ENCODE measurements around the gene SS18L1. TPM values are rescaled to one million over a fixed set of nuclear protein-coding genes. Genes with fewer than 3 reads are reported as not detected.

Gene SS18L1
- total and polyA plus RNA-seq, 5 experiments from 2014 or later, result 0.39 to 23.6 (median 0.58) TPM

GRCh38 chr20:62197311-62197710 lies 53.7 kb downstream of the SS18L1 start:
- no peak for DNase-seq
- no peak overlapping the region for H3K4me3 Mint-ChIP-seq
- peaks cover 0 to 63% (median 17%) of the 10 kb centered on the region in 3 donors for H3K36me3 Mint-ChIP-seq
- no peaks in the 10 kb centered on the region for H3K9me3 Mint-ChIP-seq
- H3K27ac Mint-ChIP-seq, result no peak overlapping the region
- H3K4me1 Mint-ChIP-seq, result peaks cover 3 to 16% (median 8%) of the 10 kb centered on the region in 4 donors
- no peak for ATAC-seq
- POLR2A ChIA-PET, result no interaction called here
- no peaks in the 10 kb centered on the region for H3K27me3 Mint-ChIP-seq

GRCh38 chr20:62197801-62198200 lies 54.2 kb downstream of the SS18L1 start:
- H3K9me3 Mint-ChIP-seq, result no peaks in the 10 kb centered on the region
- H3K27me3 Mint-ChIP-seq, result no peaks in the 10 kb centered on the region
- peaks cover 0 to 68% (median 17%) of the 10 kb centered on the region in 3 donors for H3K36me3 Mint-ChIP-seq
- no peak for ATAC-seq
- POLR2A ChIA-PET, result no interaction called here
- peaks cover 3 to 16% (median 8%) of the 10 kb centered on the region in 4 donors for H3K4me1 Mint-ChIP-seq
- H3K4me3 Mint-ChIP-seq, result no peak overlapping the region
- DNase-seq, result no peak
- no peak overlapping the region for H3K27ac Mint-ChIP-seq

GRCh38 chr20:62198496-62198895 lies 54.9 kb downstream of the SS18L1 start:
- ATAC-seq, result no peak
- POLR2A ChIA-PET, result no interaction called here
- Mint-ChIP-seq H3K4me1 (peaks cover 5 to 18% (median 9%) of the 10 kb centered on the region in 4 donors), H3K4me3 (no peak overlapping the region), H3K27me3 (no peaks in the 10 kb centered on the region), H3K36me3 (peaks cover 0 to 69% (median 18%) of the 10 kb centered on the region in 3 donors), H3K27ac (no peak overlapping the region), H3K9me3 (no peaks in the 10 kb centered on the region)
- DNase-seq, result no peak

DNA sequence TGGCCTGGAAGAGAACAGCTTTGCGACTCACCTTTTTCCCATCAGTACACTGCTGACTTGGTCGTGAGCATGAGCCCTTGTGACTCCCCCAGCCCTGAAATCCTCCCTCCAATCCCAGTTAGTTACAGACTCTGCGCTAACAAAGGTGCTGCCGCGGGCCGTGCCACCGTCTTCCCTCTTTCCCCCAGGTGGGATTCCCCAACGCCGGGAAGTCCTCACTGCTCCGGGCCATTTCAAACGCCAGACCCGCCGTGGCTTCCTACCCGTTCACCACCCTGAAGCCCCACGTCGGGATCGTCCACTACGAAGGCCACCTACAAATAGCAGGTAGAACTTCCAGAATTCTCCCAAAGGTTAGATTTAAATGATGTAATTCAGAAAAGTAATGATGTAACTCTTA lies 55.4 kb downstream of the SS18L1 start:
- POLR2A ChIA-PET, result no interaction called here

DNA sequence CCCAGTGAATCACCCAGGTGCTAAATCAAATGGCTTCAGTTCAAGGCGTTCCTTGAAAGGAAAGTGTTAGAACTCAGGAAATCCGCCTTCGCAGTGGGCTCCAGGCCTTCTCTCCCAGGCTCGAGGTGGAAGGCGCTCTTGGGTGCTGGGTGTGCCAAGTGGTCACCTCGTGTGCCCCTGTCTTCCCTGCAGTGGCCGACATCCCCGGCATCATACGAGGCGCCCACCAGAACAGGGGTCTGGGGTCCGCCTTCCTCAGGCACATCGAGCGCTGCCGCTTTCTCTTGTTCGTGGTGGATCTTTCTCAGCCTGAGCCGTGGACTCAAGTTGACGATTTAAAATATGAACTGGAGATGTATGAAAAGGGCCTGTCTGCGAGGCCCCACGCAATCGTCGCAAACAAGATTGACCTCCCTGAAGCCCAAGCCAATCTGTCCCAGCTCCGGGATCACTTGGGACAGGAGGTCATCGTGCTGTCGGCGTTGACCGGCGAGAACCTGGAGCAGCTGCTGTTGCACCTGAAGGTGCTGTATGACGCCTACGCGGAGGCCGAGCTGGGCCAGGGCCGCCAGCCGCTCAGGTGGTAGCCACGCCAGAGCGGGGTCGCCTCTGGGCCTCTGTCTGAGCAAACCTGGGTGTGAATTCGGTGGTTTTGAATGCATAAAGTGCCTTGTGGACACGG lies 57.1 kb downstream of the SS18L1 start:
- Mint-ChIP-seq H3K4me1 (peaks cover 2 to 6% (median 5%) of the 10 kb centered on the region in 4 donors), H3K27me3 (no peaks in the 10 kb centered on the region), H3K27ac (peak overlapping the region in 1 of 10 donors; percentile 11), H3K4me3 (no peak overlapping the region), H3K36me3 (peaks cover 0 to 62% (median 17%) of the 10 kb centered on the region in 3 donors), H3K9me3 (no peaks in the 10 kb centered on the region)
- ATAC-seq (no peak), DNase-seq (peak in 1 of 10 donors; percentile 61)
- POLR2A ChIA-PET, result no interaction called here

More for the DNA sequence above, 55.4 kb downstream of the SS18L1 start:
- Mint-ChIP-seq H3K27me3 (no peaks in the 10 kb centered on the region), H3K27ac (peak overlapping the region in 1 of 10 donors; percentile 45), H3K36me3 (peaks cover 0 to 68% (median 18%) of the 10 kb centered on the region in 3 donors), H3K4me1 (peaks cover 5 to 18% (median 9%) of the 10 kb centered on the region in 4 donors), H3K4me3 (no peak overlapping the region), H3K9me3 (no peaks in the 10 kb centered on the region)
- ATAC-seq (no peak), DNase-seq (no peak)

- Mint-ChIP-seq H3K4me1 (peaks cover 0 to 5% (median 5%) of the 10 kb centered on the region in 4 donors), H3K9me3 (no peaks in the 10 kb centered on the region), H3K27ac (no peak overlapping the region), H3K4me3 (peak overlapping the region in 1 of 10 donors; percentile 15), H3K36me3 (peaks cover 0 to 56% (median 14%) of the 10 kb centered on the region in 3 donors), H3K27me3 (no peaks in the 10 kb centered on the region)
- no peak for ATAC-seq
- DNase-seq, result peak in 1 of 10 donors; percentile 51
- POLR2A ChIA-PET, result no interaction called here
These were observed 57.9 kb downstream of the SS18L1 start for GRCh38 chr20:62201173-62202082.

DNA sequence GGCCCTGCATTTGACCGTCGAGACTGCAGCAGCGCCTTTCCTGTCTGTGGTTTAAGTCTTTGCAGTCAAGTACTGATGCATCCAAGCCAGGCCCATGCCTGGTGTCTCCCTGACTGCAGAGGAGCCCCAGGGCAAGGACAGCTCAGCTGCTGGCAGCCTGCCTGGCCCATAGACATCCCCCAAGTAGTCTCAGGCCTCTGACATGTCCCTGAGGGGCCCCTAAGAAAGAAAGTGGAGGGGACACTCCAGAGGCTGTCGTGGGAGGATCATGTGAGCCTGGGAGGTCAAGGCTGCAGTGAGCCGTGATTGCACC lies 58.5 kb downstream of the SS18L1 start:
- ATAC-seq, result no peak
- POLR2A ChIA-PET, result no interaction called here
- Mint-ChIP-seq H3K9me3 (no peaks in the 10 kb centered on the region), H3K4me3 (no peak overlapping the region), H3K27me3 (no peaks in the 10 kb centered on the region), H3K36me3 (peaks cover 0 to 54% (median 14%) of the 10 kb centered on the region in 3 donors), H3K27ac (peak overlapping the region in 1 of 10 donors; percentile 56), H3K4me1 (peaks cover 0 to 5% (median 5%) of the 10 kb centered on the region in 4 donors)
- peak in 1 of 10 donors; percentile 16 for DNase-seq

DNA sequence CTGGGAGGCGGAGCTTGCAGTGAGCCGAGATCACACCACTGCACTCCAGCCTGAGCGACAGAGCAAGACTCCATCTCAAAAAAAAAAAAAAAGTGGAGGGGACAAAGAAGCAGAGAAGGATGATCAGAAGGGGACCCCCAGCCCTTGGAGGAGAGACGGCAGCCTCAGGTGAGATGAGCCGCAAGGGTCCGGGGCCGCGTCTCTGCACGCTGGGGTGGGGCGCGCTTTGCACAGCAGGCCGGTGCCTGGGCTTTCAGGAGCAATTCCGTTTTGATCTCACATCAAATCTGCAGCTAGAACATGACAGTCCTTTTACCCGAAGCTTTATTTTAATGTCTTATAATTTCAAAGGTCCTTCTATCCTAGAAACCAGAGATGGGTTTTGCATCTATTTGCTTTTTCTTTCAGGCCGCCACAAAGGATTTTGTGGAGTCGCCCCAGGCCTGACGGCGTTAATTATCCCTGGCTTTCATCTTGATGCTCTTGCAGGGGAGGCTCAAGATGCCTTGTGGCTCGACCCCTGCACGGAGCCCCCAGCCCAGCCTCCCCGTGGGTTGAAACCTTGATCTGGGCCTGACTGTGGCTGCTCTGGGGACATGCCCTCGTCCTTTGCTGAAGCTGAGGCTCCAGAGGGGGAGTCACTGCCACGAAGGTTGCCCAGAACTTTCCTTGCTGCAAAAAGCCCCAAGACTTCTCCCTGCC lies 59.3 kb downstream of the SS18L1 start:
- Mint-ChIP-seq H3K36me3 (peaks cover 0 to 53% (median 14%) of the 10 kb centered on the region in 3 donors), H3K27me3 (no peaks in the 10 kb centered on the region), H3K9me3 (no peaks in the 10 kb centered on the region), H3K27ac (peak overlapping the region in 2 of 10 donors; percentile 74 to 79), H3K4me1 (peaks cover 0 to 5% (median 5%) of the 10 kb centered on the region in 4 donors), H3K4me3 (no peak overlapping the region)
- POLR2A ChIA-PET, result no interaction called here
- DNase-seq (peak in 1 of 10 donors; percentile 56), ATAC-seq (no peak)

DNA sequence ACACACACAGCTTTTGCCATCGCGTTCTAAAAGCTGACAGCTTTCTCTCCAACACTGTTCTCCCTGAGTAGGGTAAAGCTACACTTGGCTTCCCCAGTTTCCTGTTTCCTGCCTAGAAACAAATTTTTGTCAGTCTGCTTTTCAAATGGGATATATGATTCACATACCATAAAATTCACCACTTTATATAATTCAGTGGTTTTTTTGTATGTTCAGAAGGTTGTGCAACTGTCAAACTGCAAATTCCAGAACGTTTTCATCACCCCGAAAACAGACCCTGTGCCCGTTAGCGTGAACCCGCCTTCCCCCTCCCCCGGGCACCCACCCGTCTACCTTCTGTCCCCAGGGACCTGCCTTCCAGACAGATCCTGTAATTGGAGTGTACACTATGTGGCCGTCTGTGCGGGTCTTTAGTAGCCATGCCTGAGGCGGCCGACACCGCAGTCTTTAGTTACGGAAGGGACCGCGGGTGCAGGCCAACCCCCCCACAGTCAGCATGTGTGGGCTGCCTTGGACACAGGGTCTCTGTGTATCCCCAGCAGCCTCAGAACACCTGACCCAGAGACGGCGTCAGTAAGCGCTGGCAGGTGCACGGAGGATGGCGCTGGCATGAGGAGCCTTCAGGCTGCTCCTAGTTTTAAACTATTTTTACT lies 59.9 kb downstream of the SS18L1 start:
- peaks cover 0 to 5% (median 5%) of the 10 kb centered on the region in 4 donors for H3K4me1 Mint-ChIP-seq
- POLR2A ChIA-PET, result no interaction called here
- H3K4me3 Mint-ChIP-seq, result peak overlapping the region in 1 of 10 donors; percentile 14

GRCh38 chr20:62205618-62206387 lies 62.2 kb downstream of the SS18L1 start:
- no peaks in the 10 kb centered on the region for H3K9me3 Mint-ChIP-seq
- ATAC-seq (no peak), DNase-seq (peak in 1 of 10 donors; percentile 44)
- POLR2A ChIA-PET, result no interaction called here
- no peak overlapping the region for H3K27ac Mint-ChIP-seq
- H3K27me3 Mint-ChIP-seq, result no peaks in the 10 kb centered on the region
- H3K4me1 Mint-ChIP-seq, result peaks cover 0 to 5% (median 5%) of the 10 kb centered on the region in 4 donors
- H3K4me3 Mint-ChIP-seq, result no peak overlapping the region
- peaks cover 0 to 25% (median 2%) of the 10 kb centered on the region in 3 donors for H3K36me3 Mint-ChIP-seq

More for the DNA sequence above, 59.9 kb downstream of the SS18L1 start:
- no peaks in the 10 kb centered on the region for H3K9me3 Mint-ChIP-seq
- peak overlapping the region in 2 of 10 donors; percentile 74 to 79 for H3K27ac Mint-ChIP-seq
- H3K27me3 Mint-ChIP-seq, result no peaks in the 10 kb centered on the region
- ATAC-seq (no peak), DNase-seq (peak in 1 of 10 donors; percentile 21)
- peaks cover 0 to 46% (median 14%) of the 10 kb centered on the region in 3 donors for H3K36me3 Mint-ChIP-seq

DNA sequence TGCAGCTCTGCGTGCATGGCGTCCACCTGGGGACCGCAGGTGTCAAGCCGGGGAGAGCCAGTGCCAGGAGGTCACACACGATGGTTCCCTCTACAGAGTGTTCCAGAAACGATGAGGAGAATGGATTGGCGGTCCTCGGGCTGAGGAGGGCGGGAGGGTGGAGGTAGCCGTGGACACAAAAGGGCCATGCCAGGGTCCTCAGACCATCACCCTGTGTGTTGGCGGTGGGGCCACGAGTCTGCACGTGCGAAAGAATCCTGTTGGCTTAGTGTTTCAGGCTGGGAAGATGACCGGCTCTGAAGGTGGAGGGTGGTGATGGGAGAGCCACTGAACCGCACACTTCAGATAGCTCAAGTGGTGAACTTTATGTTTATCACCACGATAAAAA lies 62.8 kb downstream of the SS18L1 start:
- Mint-ChIP-seq H3K4me1 (peaks cover 0 to 5% (median 5%) of the 10 kb centered on the region in 4 donors), H3K36me3 (peaks cover 0 to 22% (median 2%) of the 10 kb centered on the region in 3 donors), H3K4me3 (no peak overlapping the region), H3K27me3 (no peaks in the 10 kb centered on the region), H3K9me3 (no peaks in the 10 kb centered on the region), H3K27ac (peak overlapping the region in 1 of 10 donors; percentile 72)
- DNase-seq (peak in 1 of 10 donors; percentile 44), ATAC-seq (no peak)
- POLR2A ChIA-PET, result no interaction called here
